Spleen (tissue), 11 donors: ENCODE data around the gene NUP88. TPM values are rescaled to one million over a fixed set of nuclear protein-coding genes. Genes with fewer than 3 reads are reported as not detected.

Source experiments
- DNase-seq: peaks from one replicate; pipeline ENCODE4 v3.0.0-alpha.2; 2020
- H3K27ac ChIP-seq, 8 donors: fragments of 200-600 bp; sonication (generic) in 7 of 8; 1 replicate in 4 of 8; 2 replicates in 4 of 8; pipeline versions ENCODE4 v1.5.0 to v1.8.0; 2016 to 2021; ENCODE audit warnings: inconsistent platforms in 4 of 8, mild to moderate bottlenecking in 4 of 8, moderate library complexity in 1 of 8
- H3K27me3 ChIP-seq, 7 donors: fragments of 200-600 bp; sonication (generic) in 6 of 7; replicated peaks in 1 of 7; 1 replicate in 4 of 7; 2 replicates in 3 of 7; pipeline versions ENCODE4 v1.5.0 to v1.8.0; 2016 to 2021; ENCODE audit warnings: inconsistent platforms in 3 of 7, mild to moderate bottlenecking in 1 of 7
- H3K36me3 ChIP-seq, 6 donors: fragments of 200-600 bp; sonication (generic) in 5 of 6; 1 replicate in 4 of 6; 2 replicates in 2 of 6; pipeline versions ENCODE4 v1.5.0 to v1.8.0; 2016 to 2021; ENCODE audit warnings: inconsistent platforms in 2 of 6
- H3K4me1 ChIP-seq, 6 donors: fragments of 200-600 bp; sonication (generic) in 5 of 6; 1 replicate in 3 of 6; 2 replicates in 3 of 6; pipeline versions ENCODE4 v1.5.0 to v1.8.0; 2016 to 2021; ENCODE audit warnings: inconsistent platforms in 3 of 6
- H3K4me3 ChIP-seq, 8 donors: fragments of 200-600 bp; sonication (generic) in 7 of 8; 1 replicate in 4 of 8; 2 replicates in 4 of 8; pipeline versions ENCODE4 v1.5.0 to v1.8.0; 2016 to 2021; ENCODE audit warnings: inconsistent platforms in 4 of 8, mild to moderate bottlenecking in 4 of 8, moderate library complexity in 2 of 8
- H3K9me3 ChIP-seq, 8 donors: fragments of 200-600 bp; sonication (generic) in 7 of 8; 1 replicate in 4 of 8; 2 replicates in 4 of 8; pipeline versions ENCODE4 v1.5.0 to v1.8.0; 2016 to 2021; ENCODE audit warnings: inconsistent platforms in 4 of 8
- CTCF ChIP-seq, 11 experiments: fragments of 200-600 bp in 7 of 11; fragments of 450-650 bp in 4 of 11; sonication (generic) in 4 of 11; IDR thresholded peaks in 8 of 11; conservative IDR thresholded peaks in 3 of 11; 1 replicate in 7 of 11; 2 replicates in 4 of 11; pipeline versions ENCODE4 v1.4.0 to v1.8.0; 2016 to 2021; ENCODE audit warnings: antibody characterized with exemption in 11 of 11, inconsistent platforms in 4 of 11, mild to moderate bottlenecking in 1 of 11
- POLR2A ChIP-seq, 3 donors: fragments of 450-650 bp; IDR thresholded peaks; one replicate each; pipeline ENCODE4 v1.5.1; 2017; ENCODE audit warnings: antibody characterized with exemption in 3 of 3, mild to moderate bottlenecking in 1 of 3
- POLR2AphosphoS5 ChIP-seq, 3 donors: sonication (generic); formaldehyde crosslinking; IDR thresholded peaks; one replicate each; pipeline ENCODE4 v1.5.1; 2017; ENCODE audit warnings: antibody characterized with exemption in 3 of 3
- WGBS, 5 donors: extraction: QIAGEN DNeasy Blood & Tissue Kit in 3 of 5; methylation state at CpG; one replicate each; pipeline versions ENCODE4 v1.1.5 to v1.1.7; 2013 to 2018; 5-methylcytosine and 5-hydroxymethylcytosine counted together
- intact Hi-C: fragments of 100-400 bp; cut with DNase I; formaldehyde crosslinking; loops from one replicate; pipeline ENCODE4 v1.15.0; 2023; ENCODE audit warnings: low total_unique reads
- polyA plus RNA-seq, 3 donors: library from polyadenylated mRNA; stranded (reverse); fragments of 200-250 nt; gene quantifications; one replicate each; pipeline ENCODE4 v1.2.1, GENCODE V29; 2013
- total RNA-seq, 7 donors: library from RNA; depleted of rRNA in 3 of 7; stranded (reverse); fragments of >200 nt in 3 of 7; fragmentation: NEBNext Ultra II Directional in 4 of 7; extraction: Animal tissue kit (Norgen Biotek cat#: 25700) in 4 of 7; gene quantifications; one replicate each; pipeline versions ENCODE4 v1.1.0 to v1.2.1, GENCODE V29; 2016 to 2021
- donor health status: healthy with polysubstance abuse.
- donor health status: DM: no; HTN: no; CAD: no; lungs with moderate emphysema.
- donor health status: DM: no; HTN: no; CAD: no.
- donor health status: Bipolar disorder and iron deficiency.
- donor health status: healthy.
- donor health status: DM: no; HTN: no; CAD: no.
- donor health status: DM: yes; HTN: yes; CAD: no.

NUP88 gene
- total and polyA plus RNA-seq, 10 donors = 67.8 to 131 (median 94.0) TPM

- 84 to 88% (median 86%) methylated on average over 10 of the region's 10 CpGs for WGBS, 5 donors
Measured at GRCh38 chr17:5464717-5465507, 45.5 kb upstream of the NUP88 start.

GRCh38 chr17:5446786-5447185 lies 27.3 kb upstream of the NUP88 start:
- 91 to 98% (median 93%) methylated on average over 8 of the region's 8 CpGs for WGBS, 5 donors
- Histone ChIP-seq H3K36me3 (peaks cover 8 to 99% (median 77%) of the 10 kb centered on the region in 6 donors), H3K27me3 (no peaks in the 10 kb centered on the region), H3K4me3 (no peak overlapping the region), H3K27ac (no peak overlapping the region), H3K9me3 (no peaks in the 10 kb centered on the region), H3K4me1 (no peaks in the 10 kb centered on the region)
- TF ChIP-seq POLR2A (IDR thresholded peaks at IDR 0.05) (no peak), CTCF (IDR thresholded peaks at IDR 0.05 in 8 of 11, conservative IDR thresholded peaks at IDR 0.05 in 3 of 11) (no peak), POLR2AphosphoS5 (IDR thresholded peaks at IDR 0.05) (no peak)
- intact Hi-C loops = no loop called here
- no peak for DNase-seq

More at GRCh38 chr17:5464717-5465507, 45.5 kb upstream of the NUP88 start:
- no peak overlapping the region for H3K27ac ChIP-seq
- no peak for DNase-seq
- H3K4me1 ChIP-seq = peaks cover 19 to 60% (median 29%) of the 10 kb centered on the region in 6 donors
- no peaks in the 10 kb centered on the region for H3K27me3 ChIP-seq
- TF ChIP-seq POLR2A (IDR thresholded peaks at IDR 0.05) (no peak), POLR2AphosphoS5 (IDR thresholded peaks at IDR 0.05) (no peak), CTCF (IDR thresholded peaks at IDR 0.05 in 8 of 11, conservative IDR thresholded peaks at IDR 0.05 in 3 of 11) (no peak)
- intact Hi-C loops = no loop called here
- no peaks in the 10 kb centered on the region for H3K9me3 ChIP-seq
- H3K4me3 ChIP-seq = no peak overlapping the region
- H3K36me3 ChIP-seq = peaks cover 0 to 37% (median 20%) of the 10 kb centered on the region in 6 donors

- Histone ChIP-seq H3K27ac (no peak overlapping the region), H3K4me3 (no peak overlapping the region), H3K36me3 (peaks cover 4 to 84% (median 55%) of the 10 kb centered on the region in 6 donors), H3K27me3 (no peaks in the 10 kb centered on the region), H3K4me1 (peaks cover 0 to 8% (median 7%) of the 10 kb centered on the region in 6 donors), H3K9me3 (no peaks in the 10 kb centered on the region)
- TF ChIP-seq POLR2AphosphoS5 (IDR thresholded peaks at IDR 0.05) (no peak), CTCF (IDR thresholded peaks at IDR 0.05 in 8 of 11, conservative IDR thresholded peaks at IDR 0.05 in 3 of 11) (no peak), POLR2A (IDR thresholded peaks at IDR 0.05) (no peak)
- DNase-seq = no peak
- intact Hi-C loops = no loop called here
- WGBS, 5 donors = 92 to 97% (median 94%) methylated on average over 22 of the region's 22 CpGs
Measured at GRCh38 chr17:5444209-5444608, 24.7 kb upstream of the NUP88 start.

GRCh38 chr17:5443728-5444127 lies 24.3 kb upstream of the NUP88 start:
- WGBS, 5 donors = 94 to 99% (median 95%) methylated on average over 4 to 6 of the region's 6 CpGs
- Histone ChIP-seq H3K27ac (no peak overlapping the region), H3K27me3 (no peaks in the 10 kb centered on the region), H3K4me1 (peaks cover 0 to 12% (median 8%) of the 10 kb centered on the region in 6 donors), H3K4me3 (no peak overlapping the region), H3K9me3 (no peaks in the 10 kb centered on the region), H3K36me3 (peaks cover 4 to 79% (median 52%) of the 10 kb centered on the region in 6 donors)
- TF ChIP-seq POLR2AphosphoS5 (IDR thresholded peaks at IDR 0.05) (no peak), CTCF (IDR thresholded peaks at IDR 0.05 in 8 of 11, conservative IDR thresholded peaks at IDR 0.05 in 3 of 11) (no peak), POLR2A (IDR thresholded peaks at IDR 0.05) (no peak)
- no peak for DNase-seq
- intact Hi-C loops = no loop called here
